ENCODE measurements around the gene TRH. TPM values are rescaled to one million over a fixed set of nuclear protein-coding genes. Genes with fewer than 3 reads are reported as not detected.

Gene TRH
- total and polyA plus RNA-seq, 2 of the 4 experiments (the other 2 are of a cell fraction), result not detected

GRCh38 chr3:129994883-129995559 lies 20.5 kb downstream of the TRH start:
- Histone ChIP-seq H3K9me3 (ENCODE audit: control insufficient read depth, insufficient read depth, low read length) (peaks cover 3% of the 10 kb centered on the region; the same call in 1 of the 2 replicates), H3K9ac (ENCODE audit: low read depth, low read length) (no peak overlapping the region), H2BK20ac (ENCODE audit: low read depth, low read length) (no peak overlapping the region), H3K23ac (ENCODE audit: low read depth, low read length) (no peak overlapping the region), H3K56ac (ENCODE audit: extremely low read depth, insufficient read depth, low read length) (no peak overlapping the region), H3K9me1 (ENCODE audit: insufficient read depth, low read length) (no peaks in the 10 kb centered on the region; the same call in 1 of the 2 replicates), H3K14ac (replicated peaks; ENCODE audit: low read depth, low read length) (no peak overlapping the region), H4K8ac (ENCODE audit: low read depth in 2 of 2, low read length in 2 of 2) (no peak overlapping the region), H3K36me3 (ENCODE audit: control insufficient read depth, insufficient read depth, low read length) (no peaks in the 10 kb centered on the region), H2BK120ac (ENCODE audit: low read depth, low read length) (no peak overlapping the region), H3K27me3 (ENCODE audit: control insufficient read depth, insufficient read depth, low read length) (peaks cover 54% of the 10 kb centered on the region), H3K4ac (ENCODE audit: low read depth, low read length) (no peak overlapping the region), H2BK5ac (ENCODE audit: low read depth, low read length, poor library complexity, severe bottlenecking) (no peak overlapping the region), H2BK15ac (ENCODE audit: low read depth, low read length) (no peak overlapping the region), H3K4me1 (ENCODE audit: control insufficient read depth, insufficient read depth, low read length) (no peaks in the 10 kb centered on the region), H2AK5ac (ENCODE audit: low read depth, low read length) (no peak overlapping the region), H4K20me1 (ENCODE audit: insufficient read depth, low read length) (no peaks in the 10 kb centered on the region), H3K4me3 (ENCODE audit: insufficient read depth, low read depth, low read length) (no peak overlapping the region), H2AFZ (replicated peaks; ENCODE audit: low read length, poor library complexity) (no peak overlapping the region), H3K27ac (ENCODE audit: insufficient read depth, low read length) (no peak overlapping the region), H3K18ac (ENCODE audit: low read depth, low read length) (no peak overlapping the region), H3K4me2 (ENCODE audit: low read depth, low read length) (no peak overlapping the region), H4K5ac (ENCODE audit: low read depth, low read length) (no peak overlapping the region), H3K79me1 (ENCODE audit: low read depth in 1 of 2, low read length in 2 of 2) (no peaks in the 10 kb centered on the region), H4K91ac (ENCODE audit: insufficient read depth, low read depth, low read length) (no peak overlapping the region), H2AK9ac (replicated peaks; ENCODE audit: low read depth, low read length, poor library complexity) (no peak overlapping the region)
- TF ChIP-seq CHD1 (IDR thresholded peaks at IDR 0.05; ENCODE audit: low read depth, low read length) (no peak), RAD21 (IDR thresholded peaks at IDR 0.05; ENCODE audit: low read length) (no peak), ELK1 (IDR thresholded peaks at IDR 0.05; ENCODE audit: borderline replicate concordance, low read depth, low read length) (no peak), CEBPB (IDR thresholded peaks at IDR 0.05; ENCODE audit: low read depth, low read length) (no peak), RFX5 (IDR thresholded peaks at IDR 0.05; ENCODE audit: low read depth, low read length) (no peak)
- intact Hi-C loops (cut with micrococcal nuclease), result no loop called here
- WGBS, 2 experiments (ENCODE audit: extremely low coverage in 2 of 2, insufficient read length in 1 of 2), result no CpG with 5 or more reads among the region's 5 CpGs
- DNase-seq, result no peak
- in situ Hi-C loops (cut with MboI; ENCODE audit: low sequenced_read_pairs), result no loop called here
- no peak for ATAC-seq (ENCODE audit: low read depth)
- dilution Hi-C loops (cut with HindIII; ENCODE audit: low sequenced_read_pairs, unreplicated experiment), result no loop called here
- ChIA-PET POLR2A (ENCODE audit: unreplicated experiment) (no interaction called here), CTCF (no interaction called here)
- BruUV-seq (replicated peaks), result no TSS peak
